ENCODE results near the gene MEF2B. TPM values are rescaled to one million over a fixed set of nuclear protein-coding genes. Genes with fewer than 3 reads are reported as not detected.
"Not testable (repeated sequence)": the region's sequence is repeated elsewhere in the genome, so short reads cannot be mapped to it uniquely, and the experiment has no call there.

The MEF2B gene
- total RNA-seq, 3 donors from 2014 or later, result 1.5 to 3.0 (median 2.5) TPM

- peaks cover 8% of the 10 kb centered on the region for H3K4me1 ChIP-seq (ENCODE audit: low read depth)
- H3K36me3 ChIP-seq (ENCODE audit: low read depth), result peaks cover 4% of the 10 kb centered on the region
- intact Hi-C loops (cut with DNase I, micrococcal nuclease), result no loop called here
- no peak for DNase-seq
- ATAC-seq, result no peak
- no peaks in the 10 kb centered on the region for H3K9me3 ChIP-seq
- TF ChIP-seq CTCF (IDR thresholded peaks at IDR 0.05), result no peak
- no peak overlapping the region for H3K4me3 ChIP-seq
These were observed 29.6 kb downstream of the MEF2B start for GRCh38 chr19:19140476-19140875.

- intact Hi-C loops (cut with DNase I, micrococcal nuclease), result no loop called here
These were observed 30.2 kb downstream of the MEF2B start for GRCh38 chr19:19139876-19140229.

GRCh38 chr19:19138109-19138981, 31.7 kb downstream of the MEF2B start, which contains the start of gene TMEM161A:
Gene TMEM161A (minus strand): TSS chr19:19138478. CDS start chr19:19138428, 50 bp downstream.
- Histone ChIP-seq H3K4me1 (ENCODE audit: low read depth) (peaks cover 8% of the 10 kb centered on the region), H3K36me3 (ENCODE audit: low read depth) (peaks cover 4% of the 10 kb centered on the region), H3K4me3 (peak within 1 kb of the TSS; percentile 30), H3K9me3 (no peaks in the 10 kb centered on the region)
- ATAC-seq, result peak; percentile 99
- intact Hi-C loops (cut with DNase I, micrococcal nuclease), result no loop called here
- peak; percentile 97 to 99 (median 98) for DNase-seq
- TF ChIP-seq CTCF (IDR thresholded peaks at IDR 0.05), result no peak

More at GRCh38 chr19:19139876-19140229, 30.2 kb downstream of the MEF2B start:
- Histone ChIP-seq H3K4me3 (no peak overlapping the region), H3K9me3 (no peaks in the 10 kb centered on the region), H3K36me3 (ENCODE audit: low read depth) (peaks cover 4% of the 10 kb centered on the region), H3K4me1 (ENCODE audit: low read depth) (peaks cover 8% of the 10 kb centered on the region)
- no peak for ATAC-seq
- no peak for DNase-seq
- no peak for TF ChIP-seq CTCF (IDR thresholded peaks at IDR 0.05)

GRCh38 chr19:19137556-19138108, 32.4 kb downstream of the MEF2B start:
- DNase-seq (peak in 1 of 3 donors; percentile 48), ATAC-seq (peak; percentile 10)
- Histone ChIP-seq H3K4me1 (ENCODE audit: low read depth) (peaks cover 8% of the 10 kb centered on the region), H3K4me3 (peak overlapping the region; percentile 30), H3K9me3 (no peaks in the 10 kb centered on the region), H3K36me3 (ENCODE audit: low read depth) (peaks cover 4% of the 10 kb centered on the region)
- no peak for TF ChIP-seq CTCF (IDR thresholded peaks at IDR 0.05)
- intact Hi-C loops (cut with DNase I, micrococcal nuclease), result no loop called here

GRCh38 chr19:19135713-19136112, 34.4 kb downstream of the MEF2B start:
- H3K4me3 ChIP-seq; DNase-seq; H3K9me3 ChIP-seq; ATAC-seq; H3K36me3 ChIP-seq (ENCODE audit: low read depth); H3K4me1 ChIP-seq (ENCODE audit: low read depth); intact Hi-C loops (cut with DNase I, micrococcal nuclease): not testable (repeated sequence)

- H3K9me3 ChIP-seq, result peaks cover 7% of the 10 kb centered on the region
- peak in 2 of 3 donors; percentile 39 to 44 for DNase-seq
- intact Hi-C loops (cut with DNase I, micrococcal nuclease), result no loop called here
- no peak for ATAC-seq
- H3K36me3 ChIP-seq (ENCODE audit: low read depth), result peaks cover 4% of the 10 kb centered on the region
- H3K4me3 ChIP-seq, result no peak overlapping the region
- TF ChIP-seq CTCF (IDR thresholded peaks at IDR 0.05), result no peak
- peaks cover 8% of the 10 kb centered on the region for H3K4me1 ChIP-seq (ENCODE audit: low read depth)
These were observed 35.3 kb downstream of the MEF2B start for GRCh38 chr19:19134687-19135158.

Measured in mucosa of descending colon (tissue), 3 donors.